Amniotic epithelial cell (primary cell): ENCODE results near the gene ZEB2.

ENCODE experiments used
- DNase-seq: peaks from one replicate; pipeline ENCODE4 v3.0.0-alpha.2; 2010; ENCODE audit warnings: low read depth

Gene ZEB2

DNA sequence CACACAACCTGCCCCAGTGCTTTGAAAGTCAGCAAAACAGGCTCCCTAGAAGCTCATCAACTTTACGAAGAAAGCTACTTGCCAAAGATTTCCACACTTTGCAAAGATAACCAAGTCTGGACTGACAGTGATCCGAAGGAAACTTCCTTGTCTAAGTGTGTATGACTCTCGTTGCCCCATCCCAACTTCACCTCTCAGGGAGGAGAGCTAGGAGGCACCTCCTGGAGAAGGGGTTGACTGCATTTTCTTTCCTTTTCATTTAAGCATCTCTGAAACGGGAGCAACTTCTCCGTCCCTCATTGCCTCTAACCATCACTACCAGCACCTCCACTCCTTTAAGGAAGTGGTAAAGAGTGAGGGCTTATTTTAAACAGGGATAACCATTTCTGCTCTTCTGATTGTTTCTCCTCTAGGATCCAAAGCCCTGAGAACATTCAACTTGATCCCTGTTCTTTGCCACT, 7.0 kb downstream of the ZEB2 start:
- DNase-seq, result peak; percentile 79

DNA sequence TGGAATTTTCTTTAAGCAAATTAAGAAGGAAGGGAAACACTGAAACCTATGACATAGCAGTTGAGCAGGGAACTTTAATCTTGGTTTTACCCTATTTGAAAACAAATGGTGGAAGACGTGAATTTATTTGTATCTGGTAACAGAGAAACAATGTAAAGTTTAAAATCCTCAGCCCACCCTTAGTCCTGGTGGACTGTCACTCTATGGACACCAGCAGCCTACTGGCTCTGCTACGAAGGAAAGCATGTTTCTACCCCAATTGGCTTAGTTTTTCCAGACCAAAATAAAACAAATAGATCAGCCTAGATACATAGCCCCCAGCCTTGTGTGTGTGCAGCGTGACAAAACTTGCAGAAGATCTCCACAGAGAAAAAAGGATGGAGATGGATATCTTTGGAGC, 7.4 kb downstream of the ZEB2 start:
- no peak for DNase-seq

DNA sequence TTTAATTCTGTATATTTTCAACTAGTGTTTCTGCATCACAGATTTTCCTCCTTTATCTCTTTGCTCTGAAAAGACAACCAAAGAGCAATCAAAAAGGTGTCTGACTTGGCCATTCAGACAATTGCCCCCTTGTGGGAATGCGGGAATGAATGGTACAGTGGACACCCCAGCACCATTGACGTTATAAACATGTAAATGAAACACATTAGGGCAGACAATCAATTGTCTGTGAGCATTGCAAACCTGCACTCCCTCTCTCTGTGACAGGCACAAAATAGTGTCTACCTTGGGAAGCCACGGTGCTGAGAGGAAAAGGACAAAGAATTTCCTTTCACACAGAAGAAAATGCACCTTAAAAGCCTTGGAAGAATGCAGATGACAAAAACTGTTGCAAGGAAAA, 8.0 kb downstream of the ZEB2 start:
- DNase-seq, result no peak

DNA sequence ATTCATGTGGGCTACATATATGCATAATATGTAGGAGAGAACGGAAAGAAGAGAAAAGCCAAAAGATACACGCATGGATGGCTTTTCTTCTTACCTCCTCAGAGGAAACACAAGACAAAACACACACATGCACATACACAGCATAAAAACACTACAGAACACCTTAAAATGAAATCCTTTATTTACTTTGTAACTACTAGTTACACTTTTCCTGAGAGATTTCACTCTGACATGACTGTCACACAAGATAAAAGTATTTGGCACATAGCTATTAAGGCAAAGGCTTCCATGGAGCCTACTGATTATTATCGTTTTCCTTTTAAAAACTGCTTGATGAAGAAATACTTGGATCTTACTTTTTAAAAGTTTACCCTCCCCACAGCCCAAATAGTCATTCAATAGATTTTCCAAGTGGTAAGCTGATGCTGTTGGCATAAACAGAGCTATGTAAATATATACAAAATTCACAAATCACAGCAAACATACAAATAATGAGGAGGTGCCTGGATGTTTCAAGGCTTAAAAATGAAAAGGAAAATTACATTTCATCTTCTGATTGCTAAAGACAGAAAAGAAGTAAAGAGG, 8.6 kb downstream of the ZEB2 start:
- no peak for DNase-seq

DNA sequence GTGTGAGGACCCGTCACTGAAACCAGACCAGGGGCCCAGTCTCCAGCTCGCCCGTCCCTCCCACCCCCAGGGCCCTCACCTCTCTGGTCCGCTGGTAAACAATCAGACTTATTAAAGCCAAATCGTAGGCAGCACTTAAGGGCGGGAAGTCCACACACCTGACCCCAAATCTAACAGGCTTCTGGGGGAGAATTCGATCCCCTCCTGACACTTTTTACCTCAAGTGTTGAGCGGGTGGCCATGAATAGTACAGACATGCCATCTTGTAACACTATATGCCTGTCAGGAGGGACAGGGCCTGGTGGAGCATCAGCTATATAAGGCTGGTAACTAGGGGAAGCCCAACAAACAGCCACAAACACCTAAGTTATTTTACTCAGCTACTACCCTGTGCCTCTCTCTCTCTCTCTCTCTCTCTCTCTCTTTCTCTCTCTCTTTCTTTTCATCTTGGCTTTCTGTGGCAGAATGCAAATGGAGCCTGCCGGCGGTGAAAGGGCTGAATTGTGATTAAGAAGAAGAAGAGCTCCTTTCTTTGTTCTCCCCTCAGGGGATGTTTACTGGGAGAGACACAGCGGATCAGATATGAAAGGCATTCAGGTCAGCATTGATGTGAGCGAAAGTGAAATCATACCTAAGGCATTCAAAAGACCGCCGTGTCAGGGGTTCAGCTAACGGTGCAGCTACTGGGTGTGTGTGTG, 9.5 kb downstream of the ZEB2 start:
- peak; percentile 96 for DNase-seq

DNA sequence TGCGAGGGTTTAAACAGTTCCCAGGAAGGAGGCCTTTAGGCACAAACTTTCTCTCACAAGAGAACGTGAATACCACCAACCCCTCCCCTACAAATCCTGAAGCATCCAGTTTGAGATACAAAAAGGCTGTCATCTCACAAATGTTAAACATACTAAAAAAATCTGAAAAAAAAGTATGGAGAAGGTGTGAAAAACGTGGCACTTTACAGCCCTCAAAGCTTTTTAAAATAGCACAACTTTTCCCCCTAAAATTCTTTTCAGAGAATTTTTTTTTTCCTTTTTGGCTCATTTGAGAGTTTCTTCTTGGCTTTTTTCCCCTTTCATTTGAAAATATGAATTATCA, 10.1 kb downstream of the ZEB2 start:
- DNase-seq, result no peak

DNA sequence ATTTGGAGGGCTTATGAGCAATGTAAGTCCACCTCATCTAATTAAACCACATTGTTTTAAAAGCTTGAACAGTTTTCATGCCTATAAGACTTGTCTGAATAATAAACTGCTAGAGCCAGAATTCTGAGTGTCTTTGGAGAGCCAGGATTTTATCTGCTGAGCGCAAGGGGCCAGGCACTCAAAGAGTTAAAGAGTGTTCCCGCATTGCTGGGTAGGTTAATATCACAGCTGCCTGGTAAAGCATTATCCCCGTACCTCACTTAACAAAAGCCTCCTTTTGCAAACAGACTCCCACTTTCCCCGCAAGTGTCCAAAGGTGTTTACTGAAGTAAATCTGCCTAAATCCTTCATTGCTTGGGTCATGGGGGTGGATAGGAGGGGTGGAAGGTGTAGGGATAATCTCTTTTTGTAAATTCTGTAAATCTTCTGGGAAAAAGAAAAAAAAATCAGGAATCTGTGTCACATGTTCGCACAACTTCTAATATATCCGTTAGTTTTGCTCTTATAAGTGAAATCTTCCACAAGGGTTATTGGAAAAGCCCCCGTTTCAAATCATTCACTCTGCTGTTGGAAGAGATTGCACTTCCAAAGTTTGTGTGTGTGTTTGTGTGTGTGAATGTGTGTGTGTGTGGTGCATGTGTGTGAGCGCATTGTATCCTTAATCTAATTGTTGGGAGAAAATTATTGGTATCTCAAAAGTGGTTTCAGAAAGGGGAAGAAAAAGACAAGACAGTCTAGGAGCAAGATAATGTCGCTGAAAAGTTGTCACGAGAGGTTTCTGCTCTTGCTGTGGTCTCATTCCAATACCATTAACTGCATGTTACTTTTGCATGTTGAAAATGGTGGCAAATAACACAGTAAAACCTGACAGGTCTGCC, 10.7 kb downstream of the ZEB2 start:
- DNase-seq, result no peak

DNA sequence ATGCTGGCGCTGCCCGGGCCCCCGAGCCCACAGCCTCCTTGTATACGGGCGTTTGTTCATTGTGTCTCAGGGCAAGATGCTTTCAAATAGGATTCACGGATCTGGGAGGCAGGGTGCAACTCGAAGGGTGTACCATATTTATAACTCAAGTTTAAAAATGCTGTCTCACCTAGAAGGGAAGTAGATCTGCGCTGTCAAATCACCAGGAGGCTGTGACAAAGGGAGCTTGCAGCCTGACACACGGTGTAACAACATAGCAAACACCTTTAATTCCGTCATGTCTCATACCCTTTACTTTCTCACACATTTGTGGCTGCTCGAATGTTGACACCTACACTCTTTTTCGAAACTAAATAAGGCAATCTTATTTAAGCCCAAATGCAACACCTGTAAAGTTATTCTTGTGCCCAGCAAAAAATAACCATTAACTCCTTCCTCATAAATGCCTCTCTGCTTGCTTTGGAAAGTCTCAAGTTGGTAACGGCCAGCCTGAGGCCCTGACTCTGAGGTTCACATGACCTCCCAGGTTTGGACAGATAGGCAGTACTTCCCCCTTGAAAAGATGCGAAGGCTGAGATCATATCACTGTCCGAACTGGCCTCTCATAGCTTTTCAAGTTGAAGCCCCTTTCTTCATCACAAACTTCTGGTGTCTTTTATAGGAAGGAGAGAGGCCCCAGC, 11.6 kb downstream of the ZEB2 start:
- no peak for DNase-seq

DNA sequence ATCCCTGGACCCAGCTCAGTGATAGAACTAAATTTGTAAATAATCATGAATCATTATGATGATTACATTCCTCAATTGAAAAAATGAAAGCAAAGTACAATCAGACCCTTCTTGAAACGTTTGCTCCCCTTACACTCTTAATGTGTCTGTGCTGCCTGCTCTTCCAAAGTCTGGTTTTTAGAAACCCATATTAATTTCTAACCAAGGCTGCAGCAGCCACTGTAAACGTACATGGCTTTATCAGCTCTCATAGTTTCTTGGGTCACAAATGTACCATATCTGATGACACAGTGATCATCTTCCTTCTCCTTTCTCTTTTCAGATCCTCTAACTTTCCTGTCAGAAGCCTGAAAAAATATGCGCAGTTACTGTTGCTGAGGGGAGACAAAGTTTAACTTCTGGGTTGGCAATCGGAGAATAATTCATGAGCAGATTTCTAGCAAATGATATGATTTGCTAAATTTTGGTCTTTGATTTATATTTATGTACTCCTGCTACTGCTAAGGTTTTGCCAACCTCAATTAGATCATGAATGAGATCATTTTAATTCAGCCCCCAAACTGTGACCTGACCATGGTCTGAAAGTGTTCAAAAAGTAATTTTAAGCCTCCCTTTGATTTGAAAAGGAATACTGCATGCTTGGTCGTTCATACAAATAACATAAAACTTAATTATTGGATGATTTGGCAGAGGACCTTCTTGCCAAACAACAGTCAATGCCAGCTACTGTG, 12.3 kb downstream of the ZEB2 start:
- DNase-seq, result no peak

DNA sequence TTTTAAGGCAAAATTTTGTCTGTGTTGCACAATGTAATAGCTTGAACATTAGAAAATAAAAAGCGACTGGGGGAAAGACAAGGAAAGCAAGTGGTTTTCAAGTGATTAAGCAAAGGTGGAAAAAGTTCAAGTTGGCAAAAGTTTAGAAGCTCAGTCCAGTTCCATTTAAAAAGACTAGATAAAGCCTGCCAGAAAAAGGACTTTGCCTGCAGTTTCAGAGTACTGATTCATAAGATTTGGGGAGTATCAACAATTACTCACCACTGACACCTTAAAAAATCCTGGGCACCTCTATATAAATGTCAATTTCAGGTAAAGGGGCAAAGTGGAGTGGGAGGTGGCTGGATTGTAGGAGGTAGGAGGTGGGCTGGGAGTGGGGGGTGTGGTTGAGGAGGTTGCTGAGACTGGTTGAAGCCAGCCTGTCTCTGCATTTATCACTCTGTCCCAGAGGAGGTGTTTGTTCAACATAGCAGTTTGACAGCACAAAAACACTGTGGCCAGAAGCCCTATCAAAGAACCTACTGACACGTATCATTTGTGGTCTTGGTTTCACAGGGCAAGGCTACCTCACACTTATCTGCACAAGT, 14.6 kb downstream of the ZEB2 start:
- peak; percentile 53 for DNase-seq

DNA sequence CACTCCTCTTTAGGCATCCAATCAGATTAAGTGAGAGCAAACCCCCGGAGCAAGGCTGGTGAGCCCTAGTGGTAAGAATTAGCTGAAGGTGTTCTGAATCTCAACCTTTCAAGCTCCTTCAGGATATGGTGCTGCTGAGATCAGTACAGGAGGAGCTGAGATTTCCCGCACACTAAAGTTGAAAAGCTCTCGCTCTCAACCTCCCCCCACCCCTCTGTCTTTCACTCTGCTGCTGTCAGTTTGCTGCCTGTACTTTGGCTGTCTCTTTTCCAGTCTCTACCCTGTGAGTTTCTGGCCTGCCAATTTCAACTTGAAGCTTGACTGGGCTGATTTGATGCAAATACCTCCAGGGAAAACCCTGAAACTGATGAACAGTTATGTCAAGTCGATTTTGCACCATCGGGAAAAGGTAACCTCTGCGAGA, 15.7 kb downstream of the ZEB2 start:
- no peak for DNase-seq

DNA sequence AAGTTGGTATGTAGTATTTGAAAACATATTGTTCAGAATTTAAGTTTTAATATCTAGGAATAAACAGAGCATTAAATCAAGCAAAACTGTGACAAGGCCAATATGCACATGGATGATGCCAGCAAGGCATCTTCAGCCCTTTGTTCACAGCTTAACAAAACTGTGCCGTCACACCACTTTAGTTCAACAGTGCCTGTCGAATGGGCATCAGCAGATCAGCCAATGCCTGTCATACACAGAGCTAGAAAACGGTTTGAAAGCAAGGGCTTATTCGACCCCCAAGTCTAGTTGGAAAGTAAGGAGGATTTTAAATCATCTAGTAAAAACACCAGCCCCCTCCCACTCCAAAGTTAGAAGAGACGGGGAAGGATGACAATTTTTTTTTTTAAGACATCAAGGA, 16.7 kb downstream of the ZEB2 start:
- no peak for DNase-seq

DNA sequence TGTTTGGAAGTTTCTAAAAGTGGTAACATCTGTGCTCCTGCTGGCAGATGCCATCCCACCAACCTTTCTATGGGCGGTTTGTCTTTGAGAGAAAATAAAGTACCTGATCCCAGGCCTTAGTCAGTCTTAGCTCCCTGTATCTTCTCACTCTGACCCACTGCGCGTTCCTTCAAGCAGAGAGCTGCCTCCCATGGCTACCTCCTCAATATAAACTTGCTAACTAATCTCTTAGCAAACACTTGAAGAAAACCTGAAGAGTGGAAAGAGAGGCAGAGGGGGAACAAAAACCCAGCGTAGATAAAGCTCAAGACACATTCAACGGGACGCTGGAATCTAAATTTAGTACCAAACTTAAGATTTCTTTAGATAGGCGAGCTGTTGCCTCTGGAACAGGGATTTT, 17.6 kb downstream of the ZEB2 start:
- no peak for DNase-seq

DNA sequence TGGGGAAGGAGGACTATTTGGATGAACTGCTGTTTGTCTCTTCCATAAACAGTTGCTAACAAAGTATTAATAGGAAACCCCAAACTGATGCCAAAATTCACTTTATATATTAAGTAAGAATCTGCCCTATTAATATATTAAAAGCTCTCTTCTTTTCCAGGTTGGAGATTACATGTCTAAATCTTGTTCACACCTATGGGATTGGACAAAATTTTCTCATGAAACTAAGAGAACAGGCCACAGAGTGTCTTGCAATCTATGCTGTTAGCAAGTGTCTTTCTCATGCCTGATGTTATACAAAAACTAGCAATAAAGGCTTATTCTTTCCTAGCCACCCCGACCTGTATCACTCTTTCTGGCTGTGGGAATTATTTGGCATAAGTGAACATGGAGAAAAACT, 18.3 kb downstream of the ZEB2 start:
- no peak for DNase-seq

DNA sequence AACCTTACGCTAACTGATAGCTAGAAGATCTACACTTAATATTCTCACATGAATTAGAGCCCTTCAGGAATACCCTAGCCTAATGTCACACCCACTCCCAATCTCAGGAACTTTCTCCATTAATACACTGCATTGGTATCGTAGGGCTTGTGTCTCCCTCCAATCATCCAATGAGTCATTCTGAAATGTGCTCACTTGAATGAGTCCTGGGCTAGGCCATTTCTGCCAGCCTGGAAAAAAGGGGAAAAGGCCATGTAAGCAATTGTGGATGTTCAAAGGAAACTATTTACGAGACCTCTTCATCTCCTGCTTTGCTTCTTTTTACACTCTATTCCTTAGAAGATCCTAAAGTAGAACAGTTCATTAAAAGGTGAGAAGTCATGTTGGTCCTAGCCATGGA, 18.8 kb downstream of the ZEB2 start:
- DNase-seq, result no peak

DNA sequence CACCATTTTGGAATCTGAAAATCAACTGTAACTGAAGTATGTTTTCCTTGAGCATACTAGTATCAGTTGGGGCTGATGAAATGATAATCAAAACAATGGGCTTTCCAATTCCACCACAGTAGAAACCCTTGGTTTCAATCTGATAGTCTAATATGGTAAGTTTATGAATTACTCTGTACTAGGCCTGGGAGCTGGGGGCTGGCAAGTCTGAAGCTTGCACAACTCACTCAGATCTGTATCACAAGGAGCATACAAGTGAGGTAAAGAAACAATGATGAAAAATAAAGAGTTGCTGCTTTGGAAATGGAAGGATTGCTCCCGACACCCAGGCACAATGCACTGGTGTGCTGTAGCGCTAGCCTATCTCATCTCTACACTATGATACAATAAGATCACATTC, 19.4 kb downstream of the ZEB2 start:
- no peak for DNase-seq

DNA sequence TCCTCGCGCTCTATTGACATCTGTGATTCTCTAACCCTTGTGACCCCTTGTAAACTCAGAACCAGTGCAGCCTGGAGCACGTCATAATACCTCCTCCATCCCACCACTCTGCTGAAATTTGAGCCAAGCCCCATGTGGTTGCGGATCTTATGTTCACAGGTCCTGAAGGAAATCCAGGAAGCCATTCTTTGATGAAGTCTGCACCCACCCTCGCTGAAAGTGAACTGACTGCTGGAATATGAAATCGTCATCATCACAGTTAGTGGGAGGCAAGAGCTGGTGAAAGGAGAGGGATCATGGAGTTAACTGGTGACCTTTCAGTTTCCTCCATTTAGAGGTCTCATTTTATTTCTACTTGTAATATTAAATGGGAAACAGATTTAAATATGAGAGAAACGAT, 21.6 kb downstream of the ZEB2 start:
- DNase-seq, result no peak

DNA sequence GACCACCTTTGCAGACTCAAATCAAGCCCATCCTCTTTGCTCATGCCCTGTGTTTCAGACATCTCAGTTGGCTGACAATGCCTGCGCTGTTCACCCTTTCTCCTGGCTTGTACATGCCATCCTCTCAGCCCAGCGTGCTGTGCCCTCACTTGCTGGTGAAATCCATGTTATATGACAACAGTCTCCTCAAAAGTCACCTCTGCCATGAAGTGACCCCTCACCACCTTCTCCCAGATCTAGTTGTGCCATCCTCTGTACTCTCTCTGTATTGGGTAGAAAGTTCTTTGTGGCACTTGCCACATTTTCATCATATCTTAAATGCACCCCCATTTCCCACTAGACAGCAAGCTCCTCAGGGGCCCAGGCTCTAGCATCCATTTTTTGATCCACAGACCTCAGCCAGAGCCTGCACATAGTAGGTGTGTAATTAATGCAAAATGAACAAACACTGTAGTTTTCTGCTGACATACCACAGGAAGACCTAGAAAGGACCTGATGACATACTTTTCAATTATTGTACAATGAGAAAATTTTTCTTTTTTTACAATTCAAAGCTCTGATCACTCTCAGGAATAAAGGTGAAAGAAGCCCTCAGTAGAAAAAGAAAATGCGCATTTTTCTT, 22.8 kb downstream of the ZEB2 start:
- no peak for DNase-seq

DNA sequence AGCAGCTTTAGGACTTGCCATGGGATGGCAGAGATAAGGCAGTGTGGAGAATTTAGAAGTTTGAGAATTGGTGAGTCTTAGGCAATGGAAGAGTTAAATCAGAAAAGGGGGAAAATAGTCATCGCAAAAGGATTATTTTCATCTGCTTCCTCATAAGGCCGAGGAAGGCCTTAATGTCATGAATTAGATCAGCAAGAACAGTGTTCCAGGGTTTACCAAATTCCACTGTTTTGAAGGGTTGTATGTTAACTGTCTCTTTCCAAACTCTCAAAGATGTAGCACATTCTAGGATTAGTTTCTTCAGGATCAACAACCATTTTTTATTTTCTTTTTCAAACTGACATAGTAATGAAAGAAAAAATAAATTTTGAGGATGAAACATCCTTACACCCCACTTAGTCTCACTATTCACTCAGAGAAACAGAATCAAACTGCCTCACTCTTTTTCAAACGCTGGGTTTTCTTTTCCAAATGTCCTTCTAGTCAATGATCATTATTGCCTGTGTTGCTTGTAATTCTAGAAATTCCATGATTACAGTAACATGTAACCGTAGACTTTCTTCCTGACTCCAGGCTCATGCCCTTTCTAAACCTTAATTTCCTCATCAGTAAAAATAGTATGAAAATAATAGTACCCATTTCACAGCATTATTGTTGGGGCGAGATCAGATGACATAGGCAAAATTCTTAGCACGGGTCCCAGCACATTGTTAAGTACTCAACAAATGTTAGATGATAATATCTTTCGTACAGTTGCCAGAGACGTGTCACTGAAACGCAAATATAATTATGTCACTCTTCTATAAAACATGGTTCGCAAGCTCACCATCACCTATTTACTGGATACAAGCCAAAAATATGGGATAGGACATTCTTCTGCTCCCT, 23.6 kb downstream of the ZEB2 start:
- DNase-seq, result no peak
